Activated B cell treated with CpG ODN at 0.5 μM for 24 hours (primary cell): ENCODE data around the gene TOM1L1. TPM values are rescaled to one million over a fixed set of nuclear protein-coding genes. Genes with fewer than 3 reads are reported as not detected.

Experiments
- ATAC-seq: fragments of 200-7000 bp; cut with Tn5 transposase; one replicate; pipeline ENCODE4 v1.10.0; 2021; ENCODE audit warnings: low read depth, mild to moderate bottlenecking, moderate library complexity
- CTCF ChIA-PET: fragments of 350-600 bp; sonication (Branson Sonifier 250); formaldehyde crosslinking; loops from one replicate; lab custom pipeline; 2021; ENCODE audit warnings: antibody characterized with exemption; lab: Charles Lee
- POLR2A ChIA-PET: fragments of 350-600 bp; sonication (Branson Sonifier 250); formaldehyde crosslinking; loops from one replicate; lab custom pipeline; 2021; ENCODE audit warnings: antibody characterized with exemption; lab: Charles Lee
- DNase-seq: peaks from one replicate; pipeline ENCODE4 v3.0.0; 2022
- H3K27ac Mint-ChIP-seq: one replicate; pipeline ENCODE4 v1.8.0; 2020; ENCODE audit warnings: mixed read lengths
- H3K27me3 Mint-ChIP-seq: one replicate; pipeline ENCODE4 v1.8.0; 2021; ENCODE audit warnings: mixed read lengths
- H3K36me3 Mint-ChIP-seq: one replicate; pipeline ENCODE4 v1.8.0; 2021; ENCODE audit warnings: low read depth, mixed read lengths
- H3K4me1 Mint-ChIP-seq: one replicate; pipeline ENCODE4 v1.8.0; 2021; ENCODE audit warnings: mixed read lengths
- H3K4me3 Mint-ChIP-seq: one replicate; pipeline ENCODE4 v1.8.0; 2020; ENCODE audit warnings: mild to moderate bottlenecking, mixed read lengths
- H3K9me3 Mint-ChIP-seq: one replicate; pipeline ENCODE4 v1.8.0; 2020; ENCODE audit warnings: mixed read lengths
- CTCF ChIP-seq: fragments of 200-600 bp; IDR thresholded peaks from one replicate; pipeline ENCODE4 v1.8.0; 2022; ENCODE audit warnings: antibody characterized with exemption, mild to moderate bottlenecking
- intact Hi-C: fragments of 100-400 bp; cut with micrococcal nuclease; formaldehyde crosslinking; loops from one replicate; pipeline ENCODE4 v1.15.1; 2024
- total RNA-seq: library from RNA; stranded (reverse); gene quantifications from 2 replicates; pipeline ENCODE4 v1.2.3, GENCODE V29; 2022

TOM1L1 gene
- total RNA-seq, 1 donor from 2014 or later, result not detected

- ChIA-PET CTCF (no interaction called here), POLR2A (no interaction called here)
- no peak for TF ChIP-seq CTCF
- Mint-ChIP-seq H3K36me3 (no peaks in the 10 kb centered on the region), H3K27me3 (peaks cover 22% of the 10 kb centered on the region), H3K4me1 (peaks cover 9% of the 10 kb centered on the region), H3K4me3 (no peak overlapping the region), H3K27ac (no peak overlapping the region), H3K9me3 (no peaks in the 10 kb centered on the region)
- ATAC-seq (no peak), DNase-seq (no peak)
- intact Hi-C loops, result no loop called here
Measured at GRCh38 chr17:54902611-54903010, 2.0 kb downstream of the TOM1L1 start.

GRCh38 chr17:54903375-54903774 lies 2.7 kb downstream of the TOM1L1 start:
- no peak for DNase-seq
- intact Hi-C loops, result no loop called here
- peaks cover 20% of the 10 kb centered on the region for H3K27me3 Mint-ChIP-seq
- H3K4me1 Mint-ChIP-seq, result peaks cover 9% of the 10 kb centered on the region
- no peak overlapping the region for H3K27ac Mint-ChIP-seq
- no peaks in the 10 kb centered on the region for H3K36me3 Mint-ChIP-seq
- CTCF ChIA-PET, result no interaction called here
- TF ChIP-seq CTCF, result no peak
- no peak for ATAC-seq
- POLR2A ChIA-PET, result no interaction called here
- H3K9me3 Mint-ChIP-seq, result no peaks in the 10 kb centered on the region
- no peak overlapping the region for H3K4me3 Mint-ChIP-seq

GRCh38 chr17:54906683-54907082 lies 6.0 kb downstream of the TOM1L1 start:
- Mint-ChIP-seq H3K4me3 (no peak overlapping the region), H3K27me3 (peaks cover 2% of the 10 kb centered on the region), H3K9me3 (no peaks in the 10 kb centered on the region), H3K4me1 (no peaks in the 10 kb centered on the region), H3K27ac (no peak overlapping the region), H3K36me3 (no peaks in the 10 kb centered on the region)
- no peak for DNase-seq
- intact Hi-C loops, result no loop called here
- POLR2A ChIA-PET, result no interaction called here
- CTCF ChIA-PET, result no interaction called here
- no peak for ATAC-seq
- TF ChIP-seq CTCF, result no peak

GRCh38 chr17:54907376-54907775 lies 6.7 kb downstream of the TOM1L1 start:
- CTCF ChIA-PET, result no interaction called here
- no peak for ATAC-seq
- no peak overlapping the region for H3K4me3 Mint-ChIP-seq

GRCh38 chr17:54909766-54910165 lies 9.1 kb downstream of the TOM1L1 start:
- Mint-ChIP-seq H3K27me3 (no peaks in the 10 kb centered on the region), H3K27ac (no peak overlapping the region), H3K36me3 (no peaks in the 10 kb centered on the region), H3K9me3 (no peaks in the 10 kb centered on the region), H3K4me3 (no peak overlapping the region), H3K4me1 (no peaks in the 10 kb centered on the region)
- intact Hi-C loops, result no loop called here
- ATAC-seq, result no peak
- no peak for DNase-seq
- TF ChIP-seq CTCF, result no peak
- ChIA-PET POLR2A (no interaction called here), CTCF (no interaction called here)

More at GRCh38 chr17:54907376-54907775, 6.7 kb downstream of the TOM1L1 start:
- no peak for TF ChIP-seq CTCF
- Mint-ChIP-seq H3K9me3 (no peaks in the 10 kb centered on the region), H3K4me1 (no peaks in the 10 kb centered on the region), H3K27ac (no peak overlapping the region), H3K36me3 (no peaks in the 10 kb centered on the region), H3K27me3 (no peaks in the 10 kb centered on the region)
- intact Hi-C loops, result no loop called here
- DNase-seq, result no peak
- POLR2A ChIA-PET, result no interaction called here
